ENCODE results near the gene CPZ.

Gene CPZ

GRCh38 chr4:8592366-8593263 is at the start of gene CPZ:
TSS of gene CPZ (plus strand) at chr4:8592765. CDS start at chr4:8592834, 69 bp downstream.
- DNase-seq = no peak

- DNase-seq = no peak
These were observed 49.6 kb upstream of the CPZ start for GRCh38 chr4:8542776-8543525.

GRCh38 chr4:8543623-8544022 is 48.9 kb upstream of the CPZ start:
- no peak for DNase-seq

GRCh38 chr4:8544282-8544681 is 48.3 kb upstream of the CPZ start:
- DNase-seq = no peak

GRCh38 chr4:8544741-8545438 is 47.7 kb upstream of the CPZ start:
- no peak for DNase-seq

GRCh38 chr4:8545439-8545765 is 47.2 kb upstream of the CPZ start:
- no peak for DNase-seq

GRCh38 chr4:8546766-8547107 is 45.8 kb upstream of the CPZ start:
- DNase-seq = no peak

GRCh38 chr4:8547108-8547911 is 45.3 kb upstream of the CPZ start:
- no peak for DNase-seq

GRCh38 chr4:8547912-8548730 is 44.4 kb upstream of the CPZ start:
- DNase-seq = no peak

- no peak for DNase-seq
These were observed 43.7 kb upstream of the CPZ start for GRCh38 chr4:8548731-8549351.

- DNase-seq = no peak
These were observed 43.1 kb upstream of the CPZ start for GRCh38 chr4:8549352-8549931.

- no peak for DNase-seq
These were observed 41.9 kb upstream of the CPZ start for GRCh38 chr4:8550691-8551090.

- no peak for DNase-seq
These were observed 40.5 kb upstream of the CPZ start for GRCh38 chr4:8552024-8552423.

- no peak for DNase-seq
These were observed 39.9 kb upstream of the CPZ start for GRCh38 chr4:8552581-8553205.

- no peak for DNase-seq
These were observed 39.3 kb upstream of the CPZ start for GRCh38 chr4:8553216-8553615.

GRCh38 chr4:8553991-8554405 is 38.6 kb upstream of the CPZ start:
- DNase-seq = no peak

- no peak for DNase-seq
These were observed 37.9 kb upstream of the CPZ start for GRCh38 chr4:8554555-8555100.

- no peak for DNase-seq
These were observed 36.8 kb upstream of the CPZ start for GRCh38 chr4:8555716-8556115.

- no peak for DNase-seq
These were observed 36.0 kb upstream of the CPZ start for GRCh38 chr4:8556341-8557150.
